ENCODE results near the gene NIT2.

- TF ChIP-seq CTCF (IDR thresholded peaks at IDR 0.05) (no peak), POLR2A (IDR thresholded peaks at IDR 0.05) (no peak)
Observed at GRCh38 chr3:100374521-100374920, 40.0 kb downstream of the NIT2 start.
